KOPT-K1 (cell line): ENCODE data around the gene COX6A2.
"Not testable (repeated sequence)": the region's sequence is repeated elsewhere in the genome, so short reads cannot be mapped to it uniquely, and the experiment has no call there.

ENCODE experiments used
- H3K27ac ChIP-seq: fragments of 200-600 bp; sonication (generic); 2 replicates; pipeline ENCODE4 v1.5.1; 2016; ENCODE audit warnings: antibody characterized with exemption, mild to moderate bottlenecking, low read depth, low read length; ENCODE audit not compliant: poor library complexity, severe bottlenecking
- H3K36me3 ChIP-seq: fragments of 200-600 bp; sonication (generic); 2 replicates; pipeline ENCODE4 v1.5.1; 2017; ENCODE audit warnings: antibody characterized with exemption, mild to moderate bottlenecking, low read length, moderate library complexity; ENCODE audit not compliant: insufficient read depth
- H3K9me3 ChIP-seq: fragments of 200-600 bp; sonication (generic); 2 replicates; pipeline ENCODE4 v1.5.1; 2017; ENCODE audit warnings: antibody characterized with exemption, low read length, mild to moderate bottlenecking; ENCODE audit not compliant: insufficient read depth, poor library complexity, severe bottlenecking

Gene COX6A2

GRCh38 chr16:31430380-31431052 lies 2.4 kb upstream of the COX6A2 start:
- no peaks in the 10 kb centered on the region for H3K36me3 ChIP-seq
- H3K27ac ChIP-seq = no peak overlapping the region
- no peaks in the 10 kb centered on the region for H3K9me3 ChIP-seq

- no peaks in the 10 kb centered on the region for H3K9me3 ChIP-seq
- no peak overlapping the region for H3K27ac ChIP-seq
Measured at GRCh38 chr16:31429796-31430195, 1.6 kb upstream of the COX6A2 start.

GRCh38 chr16:31429314-31429713 lies 1.2 kb upstream of the COX6A2 start:
- Histone ChIP-seq H3K27ac (no peak overlapping the region), H3K36me3 (no peaks in the 10 kb centered on the region), H3K9me3 (no peaks in the 10 kb centered on the region)

More at GRCh38 chr16:31429796-31430195, 1.6 kb upstream of the COX6A2 start:
- no peaks in the 10 kb centered on the region for H3K36me3 ChIP-seq

GRCh38 chr16:31428638-31429247 lies 583 bp upstream of the COX6A2 start:
- Histone ChIP-seq H3K9me3 (no peaks in the 10 kb centered on the region), H3K27ac (no peak overlapping the region), H3K36me3 (no peaks in the 10 kb centered on the region)

GRCh38 chr16:31427441-31428278 lies 500 bp downstream of the COX6A2 start:
- Histone ChIP-seq H3K27ac (no peak overlapping the region), H3K36me3 (no peaks in the 10 kb centered on the region), H3K9me3 (no peaks in the 10 kb centered on the region)

- Histone ChIP-seq H3K9me3 (no peaks in the 10 kb centered on the region), H3K27ac (no peak overlapping the region), H3K36me3 (no peaks in the 10 kb centered on the region)
Measured at GRCh38 chr16:31423801-31424200, 4.4 kb downstream of the COX6A2 start.

GRCh38 chr16:31423241-31423640 lies 4.9 kb downstream of the COX6A2 start:
- H3K9me3 ChIP-seq = no peaks in the 10 kb centered on the region
- H3K36me3 ChIP-seq = no peaks in the 10 kb centered on the region
- H3K27ac ChIP-seq = no peak overlapping the region

- Histone ChIP-seq H3K9me3 (no peaks in the 10 kb centered on the region), H3K27ac (no peak overlapping the region), H3K36me3 (no peaks in the 10 kb centered on the region)
Measured at GRCh38 chr16:31421587-31421986, 6.6 kb downstream of the COX6A2 start.

- no peaks in the 10 kb centered on the region for H3K9me3 ChIP-seq
- H3K36me3 ChIP-seq = no peaks in the 10 kb centered on the region
- H3K27ac ChIP-seq = no peak overlapping the region
Measured at GRCh38 chr16:31420037-31420436, 8.1 kb downstream of the COX6A2 start.

GRCh38 chr16:31417916-31418315 lies 10.2 kb downstream of the COX6A2 start:
- no peaks in the 10 kb centered on the region for H3K9me3 ChIP-seq
- no peaks in the 10 kb centered on the region for H3K36me3 ChIP-seq
- H3K27ac ChIP-seq = no peak overlapping the region

GRCh38 chr16:31417036-31417435 lies 11.1 kb downstream of the COX6A2 start:
- not testable (repeated sequence) for H3K36me3 ChIP-seq, H3K27ac ChIP-seq, H3K9me3 ChIP-seq

- H3K9me3 ChIP-seq = no peaks in the 10 kb centered on the region
- no peaks in the 10 kb centered on the region for H3K36me3 ChIP-seq
- H3K27ac ChIP-seq = no peak overlapping the region
Measured at GRCh38 chr16:31416371-31416770, 11.8 kb downstream of the COX6A2 start.

- H3K27ac ChIP-seq = no peak overlapping the region
- no peaks in the 10 kb centered on the region for H3K9me3 ChIP-seq
- H3K36me3 ChIP-seq = no peaks in the 10 kb centered on the region
Measured at GRCh38 chr16:31414706-31415105, 13.5 kb downstream of the COX6A2 start.

- no peaks in the 10 kb centered on the region for H3K36me3 ChIP-seq
- H3K27ac ChIP-seq = no peak overlapping the region
Measured at GRCh38 chr16:31413943-31414342, 14.2 kb downstream of the COX6A2 start.

GRCh38 chr16:31413381-31413780 lies 14.8 kb downstream of the COX6A2 start:
- Histone ChIP-seq H3K9me3 (no peaks in the 10 kb centered on the region), H3K36me3 (no peaks in the 10 kb centered on the region)

More at GRCh38 chr16:31413943-31414342, 14.2 kb downstream of the COX6A2 start:
- no peaks in the 10 kb centered on the region for H3K9me3 ChIP-seq

More at GRCh38 chr16:31413381-31413780, 14.8 kb downstream of the COX6A2 start:
- H3K27ac ChIP-seq = no peak overlapping the region
